ENCODE measurements around the gene PDLIM1.
"Not testable (repeated sequence)": the region's sequence is repeated elsewhere in the genome, so short reads cannot be mapped to it uniquely, and the experiment has no call there.

PDLIM1 gene

GRCh38 chr10:95240811-95241210 is 50.0 kb downstream of the PDLIM1 start:
- DNase-seq (ENCODE audit: low read depth): no peak

GRCh38 chr10:95240096-95240495 is 50.7 kb downstream of the PDLIM1 start:
- not testable (repeated sequence) for DNase-seq (ENCODE audit: low read depth)

- DNase-seq (ENCODE audit: low read depth): no peak
Measured at GRCh38 chr10:95237376-95238170, 53.2 kb downstream of the PDLIM1 start.

- no peak for DNase-seq (ENCODE audit: low read depth)
Measured at GRCh38 chr10:95236068-95236903, 54.5 kb downstream of the PDLIM1 start.

- no peak for DNase-seq (ENCODE audit: low read depth)
Measured at GRCh38 chr10:95235676-95236067, 55.1 kb downstream of the PDLIM1 start.

GRCh38 chr10:95234951-95235350 is 55.9 kb downstream of the PDLIM1 start:
- DNase-seq (ENCODE audit: low read depth): no peak

- DNase-seq (ENCODE audit: low read depth): no peak
Measured at GRCh38 chr10:95233377-95234034, 57.3 kb downstream of the PDLIM1 start.

- not testable (repeated sequence) for DNase-seq (ENCODE audit: low read depth)
Measured at GRCh38 chr10:95230677-95231586, 59.9 kb downstream of the PDLIM1 start.

- DNase-seq (ENCODE audit: low read depth): peak; percentile 93
Measured at GRCh38 chr10:95229724-95230627, 60.8 kb downstream of the PDLIM1 start.

GRCh38 chr10:95228934-95229723 is 61.7 kb downstream of the PDLIM1 start:
- not testable (repeated sequence) for DNase-seq (ENCODE audit: low read depth)

GRCh38 chr10:95225136-95225535 is 65.7 kb downstream of the PDLIM1 start:
- no peak for DNase-seq (ENCODE audit: low read depth)

GRCh38 chr10:95221124-95221523 is 69.7 kb downstream of the PDLIM1 start:
- no peak for DNase-seq (ENCODE audit: low read depth)

- no peak for DNase-seq (ENCODE audit: low read depth)
Measured at GRCh38 chr10:95220539-95220938, 70.3 kb downstream of the PDLIM1 start.

- no peak for DNase-seq (ENCODE audit: low read depth)
Measured at GRCh38 chr10:95217476-95217875, 73.3 kb downstream of the PDLIM1 start.

- no peak for DNase-seq (ENCODE audit: low read depth)
Measured at GRCh38 chr10:95214793-95215192, 76.0 kb downstream of the PDLIM1 start.

- no peak for DNase-seq (ENCODE audit: low read depth)
Measured at GRCh38 chr10:95214369-95214768, 76.4 kb downstream of the PDLIM1 start.

GRCh38 chr10:95211606-95212279 is 79.1 kb downstream of the PDLIM1 start:
- DNase-seq (ENCODE audit: low read depth): no peak

GRCh38 chr10:95209509-95210127 is 81.2 kb downstream of the PDLIM1 start:
- DNase-seq (ENCODE audit: low read depth): no peak
